HUES6 (cell line): Measurements from ENCODE around the gene LIN9.

Experiments
- H3K27ac ChIP-seq: 2 replicates; pipeline ENCODE4 v1.7.0; 2013; ENCODE audit warnings: low read depth, mild to moderate bottlenecking, low read length, inconsistent platforms
- H3K27me3 ChIP-seq: 2 replicates; pipeline ENCODE4 v1.6.1; 2013; ENCODE audit warnings: low read length; ENCODE audit not compliant: control insufficient read depth, insufficient read depth
- H3K36me3 ChIP-seq: 2 replicates; pipeline ENCODE4 v1.6.1; 2013; ENCODE audit warnings: low read length; ENCODE audit not compliant: control insufficient read depth, insufficient read depth
- H3K4me1 ChIP-seq: 2 replicates; pipeline ENCODE4 v1.6.1; 2013; ENCODE audit warnings: low read length; ENCODE audit not compliant: control insufficient read depth, insufficient read depth
- H3K4me3 ChIP-seq: 2 replicates; pipeline ENCODE4 v1.5.1; 2013; ENCODE audit warnings: low read depth, low read length
- H3K9ac ChIP-seq: one replicate; pipeline ENCODE4 v1.6.1; 2013; ENCODE audit warnings: mild to moderate bottlenecking, low read length
- H3K9me3 ChIP-seq: 2 replicates; pipeline ENCODE4 v1.6.1; 2013; ENCODE audit warnings: low read depth, low read length; ENCODE audit not compliant: control insufficient read depth, insufficient read depth

Gene LIN9

DNA sequence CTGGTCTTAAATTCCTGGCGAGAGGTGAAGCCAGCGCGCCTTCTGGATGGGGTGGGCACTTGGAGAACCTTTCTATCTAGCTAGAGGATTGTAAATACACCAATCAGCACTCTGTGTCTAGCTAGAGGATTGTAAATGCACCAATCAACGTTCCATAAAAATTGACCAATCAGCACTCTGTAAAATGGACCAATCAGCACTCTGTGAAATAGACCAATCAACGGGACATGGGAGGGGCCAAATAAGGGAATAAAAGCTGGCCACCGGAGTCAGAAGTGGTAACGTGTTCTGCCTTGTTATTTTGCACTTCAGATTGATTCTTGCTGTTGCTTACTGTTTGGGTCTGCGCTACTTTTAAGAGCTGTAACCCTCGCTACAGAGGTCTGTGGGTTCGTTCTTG lies 12.0 kb upstream of the LIN9 start:
- no peak overlapping the region for H3K9ac ChIP-seq
- no peaks in the 10 kb centered on the region for H3K27me3 ChIP-seq
- no peaks in the 10 kb centered on the region for H3K4me1 ChIP-seq
- H3K27ac ChIP-seq = no peak overlapping the region
- no peak overlapping the region for H3K4me3 ChIP-seq
- no peaks in the 10 kb centered on the region for H3K36me3 ChIP-seq
- no peaks in the 10 kb centered on the region for H3K9me3 ChIP-seq

- no peaks in the 10 kb centered on the region for H3K36me3 ChIP-seq
- no peaks in the 10 kb centered on the region for H3K9me3 ChIP-seq
- no peaks in the 10 kb centered on the region for H3K4me1 ChIP-seq
- no peak overlapping the region for H3K27ac ChIP-seq
- H3K4me3 ChIP-seq = no peak overlapping the region
- no peak overlapping the region for H3K9ac ChIP-seq
- H3K27me3 ChIP-seq = no peaks in the 10 kb centered on the region
Observed at GRCh38 chr1:226318471-226318870, 9.5 kb upstream of the LIN9 start.

- H3K36me3 ChIP-seq = no peaks in the 10 kb centered on the region
- H3K27ac ChIP-seq = no peak overlapping the region
- H3K27me3 ChIP-seq = peaks cover 16% of the 10 kb centered on the region; the same call in 1 of the 2 replicates
- no peak overlapping the region for H3K9ac ChIP-seq
- no peak overlapping the region for H3K4me3 ChIP-seq
- H3K4me1 ChIP-seq = peaks cover 11% of the 10 kb centered on the region; the same call in 1 of the 2 replicates
- no peaks in the 10 kb centered on the region for H3K9me3 ChIP-seq
Observed at GRCh38 chr1:226314055-226314454, 5.1 kb upstream of the LIN9 start.

- peaks cover 18% of the 10 kb centered on the region; the same call in 1 of the 2 replicates for H3K4me1 ChIP-seq
- H3K36me3 ChIP-seq = no peaks in the 10 kb centered on the region
- no peak overlapping the region for H3K4me3 ChIP-seq
- peaks cover 16% of the 10 kb centered on the region; the same call in 1 of the 2 replicates for H3K27me3 ChIP-seq
- no peaks in the 10 kb centered on the region for H3K9me3 ChIP-seq
- no peak overlapping the region for H3K27ac ChIP-seq
- H3K9ac ChIP-seq = no peak overlapping the region
Observed at GRCh38 chr1:226312065-226312464, 3.1 kb upstream of the LIN9 start.

GRCh38 chr1:226311376-226311775 lies 2.4 kb upstream of the LIN9 start:
- H3K9me3 ChIP-seq = no peaks in the 10 kb centered on the region
- no peaks in the 10 kb centered on the region for H3K36me3 ChIP-seq
- H3K4me1 ChIP-seq = peaks cover 18% of the 10 kb centered on the region; the same call in 1 of the 2 replicates
- H3K9ac ChIP-seq = no peak overlapping the region
- no peak overlapping the region for H3K4me3 ChIP-seq
- H3K27me3 ChIP-seq = peaks cover 16% of the 10 kb centered on the region; the same call in 1 of the 2 replicates
- no peak overlapping the region for H3K27ac ChIP-seq

DNA sequence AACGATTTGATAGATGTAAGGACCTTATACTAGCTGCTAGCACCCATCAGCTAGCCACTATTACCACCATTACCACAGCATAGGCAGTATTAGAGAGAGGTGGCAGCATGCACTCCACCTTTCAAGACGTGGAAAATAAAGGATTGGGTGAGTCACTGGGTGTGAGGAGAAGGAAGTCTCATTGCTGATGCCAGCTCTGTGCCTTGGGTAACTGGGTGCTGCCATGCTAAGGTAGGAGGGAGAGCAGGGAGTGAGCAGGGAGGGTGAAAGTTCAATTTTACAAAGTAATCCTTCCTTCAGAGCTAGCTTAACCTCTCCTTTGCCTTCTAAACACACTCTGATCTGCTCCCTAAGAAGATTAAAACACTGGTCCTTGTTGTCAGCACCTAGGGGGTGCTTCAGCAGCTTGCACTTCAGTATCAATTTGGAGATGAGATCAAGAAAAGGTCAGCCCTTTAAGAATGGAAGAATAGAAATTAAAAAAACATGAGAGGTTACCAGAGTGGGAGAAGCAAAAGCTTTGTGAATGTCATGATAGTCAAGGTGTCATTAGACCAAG lies 1.8 kb upstream of the LIN9 start:
- peaks cover 16% of the 10 kb centered on the region; the same call in 1 of the 2 replicates for H3K27me3 ChIP-seq
- H3K9ac ChIP-seq = no peak overlapping the region
- no peak overlapping the region for H3K27ac ChIP-seq
- no peaks in the 10 kb centered on the region for H3K9me3 ChIP-seq
- no peak overlapping the region for H3K4me3 ChIP-seq
- H3K4me1 ChIP-seq = peaks cover 19% of the 10 kb centered on the region; the same call in 1 of the 2 replicates
- no peaks in the 10 kb centered on the region for H3K36me3 ChIP-seq

GRCh38 chr1:226310245-226310540 lies 1.2 kb upstream of the LIN9 start:
- Histone ChIP-seq H3K27me3 (peaks cover 16% of the 10 kb centered on the region; the same call in 1 of the 2 replicates), H3K9ac (no peak overlapping the region), H3K9me3 (no peaks in the 10 kb centered on the region), H3K36me3 (no peaks in the 10 kb centered on the region), H3K4me3 (peak overlapping the region; percentile 96), H3K4me1 (peaks cover 25% of the 10 kb centered on the region; the same call in 1 of the 2 replicates), H3K27ac (no peak overlapping the region)

GRCh38 chr1:226309398-226310244 lies 657 bp upstream of the LIN9 start:
- H3K4me3 ChIP-seq = peak overlapping the region; percentile 96
- peaks cover 27% of the 10 kb centered on the region for H3K4me1 ChIP-seq
- H3K27ac ChIP-seq = peak overlapping the region; percentile 85; the same call in 1 of the 2 replicates

DNA sequence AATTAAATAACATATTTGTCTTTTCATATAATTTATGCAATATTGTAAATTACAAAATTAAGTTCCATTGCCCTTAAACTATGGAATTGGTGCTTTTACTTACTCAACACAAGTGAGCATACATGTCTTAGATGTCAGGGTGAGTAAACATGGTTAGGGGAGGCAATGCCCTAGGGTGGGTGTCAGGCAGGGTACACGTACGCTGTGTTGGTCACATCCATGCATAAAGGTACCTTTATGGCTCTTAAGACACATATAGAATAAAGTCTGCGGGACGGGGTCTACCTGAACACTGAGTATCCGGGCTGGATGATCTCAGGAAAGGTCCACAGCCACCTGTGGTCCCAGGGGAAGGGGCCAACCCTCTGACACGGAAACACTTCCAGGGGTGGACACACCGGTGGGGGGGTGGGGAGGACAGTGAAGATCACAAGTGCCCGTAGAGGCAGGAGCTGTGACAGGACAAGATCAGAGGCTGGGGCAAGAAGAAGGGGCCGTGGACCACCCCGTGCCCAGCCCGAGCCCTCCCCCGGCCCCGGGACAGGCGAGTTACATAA lies 720 bp downstream of the LIN9 start:
- peaks cover 16% of the 10 kb centered on the region; the same call in 1 of the 2 replicates for H3K27me3 ChIP-seq
- no peaks in the 10 kb centered on the region for H3K36me3 ChIP-seq
- H3K9me3 ChIP-seq = no peaks in the 10 kb centered on the region
- peak overlapping the region; percentile 94 for H3K9ac ChIP-seq
- H3K4me3 ChIP-seq = peak overlapping the region; percentile 96
- H3K4me1 ChIP-seq = peaks cover 32% of the 10 kb centered on the region
- H3K27ac ChIP-seq = peak overlapping the region; percentile 96

More at GRCh38 chr1:226309398-226310244, 657 bp upstream of the LIN9 start:
- H3K27me3 ChIP-seq = peaks cover 16% of the 10 kb centered on the region; the same call in 1 of the 2 replicates
- H3K36me3 ChIP-seq = no peaks in the 10 kb centered on the region
- peak overlapping the region; percentile 94 for H3K9ac ChIP-seq
- H3K9me3 ChIP-seq = no peaks in the 10 kb centered on the region

DNA sequence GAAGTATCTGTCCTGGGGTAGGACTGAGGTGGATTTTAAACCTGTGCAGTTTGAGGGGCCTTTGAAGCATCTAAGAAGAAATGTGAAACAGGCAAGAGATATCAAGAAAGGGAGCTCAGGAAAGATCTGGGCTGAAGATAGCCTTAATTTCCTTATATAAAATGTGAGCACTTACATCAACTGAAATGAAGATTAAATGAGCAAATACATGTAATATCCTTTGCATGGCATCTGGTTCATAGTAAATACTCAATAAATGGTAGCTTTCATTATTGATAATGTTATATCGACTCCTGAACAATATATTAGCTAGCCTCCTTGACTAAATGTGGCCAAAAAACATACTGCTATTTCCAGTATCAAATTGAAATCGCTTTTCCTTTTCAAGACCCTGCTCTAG lies 2.5 kb downstream of the LIN9 start:
- Histone ChIP-seq H3K9ac (no peak overlapping the region), H3K9me3 (no peaks in the 10 kb centered on the region), H3K4me3 (no peak overlapping the region), H3K27ac (no peak overlapping the region), H3K27me3 (peaks cover 16% of the 10 kb centered on the region; the same call in 1 of the 2 replicates), H3K4me1 (peaks cover 39% of the 10 kb centered on the region), H3K36me3 (no peaks in the 10 kb centered on the region)

GRCh38 chr1:226305184-226305583 lies 3.8 kb downstream of the LIN9 start:
- Histone ChIP-seq H3K36me3 (peaks cover 3% of the 10 kb centered on the region), H3K9ac (no peak overlapping the region), H3K27ac (no peak overlapping the region), H3K9me3 (no peaks in the 10 kb centered on the region), H3K27me3 (peaks cover 5% of the 10 kb centered on the region; the same call in 1 of the 2 replicates), H3K4me1 (peaks cover 34% of the 10 kb centered on the region), H3K4me3 (no peak overlapping the region)
